Naive thymus-derived CD8-positive, alpha-beta T cell (primary cell): ENCODE measurements around the gene WDR82. TPM values are rescaled to one million over a fixed set of nuclear protein-coding genes. Genes with fewer than 3 reads are reported as not detected.
A peak's percentile ranks its signal among the peaks of the same experiment; 100 is the strongest.

ENCODE experiments used
- ATAC-seq, 2 donors: fragments of 150-1000 bp; cut with Tn5 transposase in 1 of 2; sonication (Bioruptor Pico), chemical (Tn5 transposase) in 1 of 2; 1 replicate in 1 of 2; 2 replicates in 1 of 2; pipeline ENCODE4 v1.10.0; 2021; ENCODE audit warnings: mild to moderate bottlenecking in 2 of 2, moderate library complexity in 2 of 2
- POLR2A ChIA-PET: fragments of 350-600 bp; sonication (Branson Sonifier 250); formaldehyde crosslinking; loops from one replicate; lab custom pipeline; 2021; ENCODE audit warnings: antibody characterized with exemption; lab: Charles Lee
- DNase-seq, 10 donors: peaks; one replicate each; pipeline versions ENCODE4 v3.0.0 to v3.0.0-alpha.2; 2020 to 2022
- H3K27ac Mint-ChIP-seq, 10 donors: one replicate each; pipeline ENCODE4 v1.8.0; 2020 to 2022; ENCODE audit warnings: mild to moderate bottlenecking in 10 of 10, mixed read lengths in 10 of 10, moderate library complexity in 4 of 10, inconsistent platforms in 1 of 10
- H3K27me3 Mint-ChIP-seq, 5 donors: one replicate each; pipeline ENCODE4 v1.8.0; 2021 to 2022; ENCODE audit warnings: mixed read lengths in 5 of 5
- H3K36me3 Mint-ChIP-seq, 3 donors: one replicate each; pipeline ENCODE4 v1.8.0; 2020 to 2022; ENCODE audit warnings: mixed read lengths in 3 of 3, mild to moderate bottlenecking in 2 of 3, inconsistent platforms in 1 of 3
- H3K4me1 Mint-ChIP-seq, 4 donors: one replicate each; pipeline ENCODE4 v1.8.0; 2021 to 2022; ENCODE audit warnings: mixed read lengths in 4 of 4
- H3K4me3 Mint-ChIP-seq, 10 donors: one replicate each; pipeline ENCODE4 v1.8.0; 2020 to 2022; ENCODE audit warnings: mild to moderate bottlenecking in 10 of 10, mixed read lengths in 10 of 10, moderate library complexity in 6 of 10, inconsistent platforms in 1 of 10
- H3K9me3 Mint-ChIP-seq, 9 donors: one replicate each; pipeline ENCODE4 v1.8.0; 2020 to 2022; ENCODE audit warnings: mixed read lengths in 9 of 9, mild to moderate bottlenecking in 3 of 9, inconsistent platforms in 1 of 9, moderate library complexity in 1 of 9
- polyA plus RNA-seq, 3 donors: library from polyadenylated mRNA; unstranded; fragments of 300-500 nt; fragmentation: Illumina TruSeq; gene quantifications; one replicate each; pipeline ENCODE4 v1.2.3, GENCODE V29; 2021
- total RNA-seq, 8 experiments: library from RNA in 2 of 8; stranded (reverse) in 2 of 8; gene quantifications; one replicate each; pipeline ENCODE4 v1.2.3 and lab custom pipeline; 2021 to 2026

WDR82 gene
- total and polyA plus RNA-seq, 5 experiments from 2014 or later, result 136 to 191 (median 172) TPM

- Mint-ChIP-seq H3K4me3 (peak overlapping the region; percentile 40 to 96 (median 73)), H3K27ac (peak overlapping the region; percentile 92 to 99 (median 96)), H3K4me1 (peaks cover 42 to 92% (median 81%) of the 10 kb centered on the region in 4 donors), H3K27me3 (no peaks in the 10 kb centered on the region), H3K9me3 (no peaks in the 10 kb centered on the region), H3K36me3 (peaks cover 20 to 95% (median 56%) of the 10 kb centered on the region in 3 donors)
- POLR2A ChIA-PET, result interaction anchor here (1.8 to 58.8 kb wide), 3 partner anchors 7 to 31 kb away, joined by 6 to 1841 read pairs (median 1452); partner anchors contain the start of genes GLYCTK, PPM1M, TLR9 and TWF2
- ATAC-seq, result peak; percentile 54 to 60
- peak in 3 of 10 donors; percentile 43 to 69 (median 53) for DNase-seq
Measured at GRCh38 chr3:52268036-52268435, 10.4 kb downstream of the WDR82 start.

- Mint-ChIP-seq H3K36me3 (peaks cover 17 to 97% (median 69%) of the 10 kb centered on the region in 3 donors), H3K27ac (peak overlapping the region; percentile 15 to 93 (median 74)), H3K4me3 (peak overlapping the region in 1 of 10 donors; percentile 49), H3K9me3 (no peaks in the 10 kb centered on the region), H3K4me1 (peaks cover 38 to 90% (median 82%) of the 10 kb centered on the region in 4 donors), H3K27me3 (no peaks in the 10 kb centered on the region)
- POLR2A ChIA-PET, result interaction anchor here (45.0 to 58.8 kb wide), 2 partner anchors 18 to 28 kb away, joined by 1452 to 1841 read pairs; partner anchors contain the start of genes GLYCTK, PPM1M, TLR9 and TWF2
- ATAC-seq (no peak), DNase-seq (no peak)
Measured at GRCh38 chr3:52265387-52265786, 13.1 kb downstream of the WDR82 start.

- POLR2A ChIA-PET, result interaction anchor here (2.0 to 58.8 kb wide), 3 partner anchors 9 to 25 kb away, joined by 23 to 1841 read pairs (median 1452); partner anchors contain the start of genes GLYCTK, PPM1M, TLR9 and TWF2
Measured at GRCh38 chr3:52262447-52262846, 16.0 kb downstream of the WDR82 start.

GRCh38 chr3:52259448-52259847, 19.0 kb downstream of the WDR82 start:
- Mint-ChIP-seq H3K4me3 (peak overlapping the region in 1 of 10 donors; percentile 23), H3K4me1 (peaks cover 35 to 99% (median 95%) of the 10 kb centered on the region in 4 donors), H3K27ac (peak overlapping the region; percentile 60 to 100 (median 86)), H3K9me3 (no peaks in the 10 kb centered on the region), H3K36me3 (peaks cover 12 to 97% (median 69%) of the 10 kb centered on the region in 3 donors), H3K27me3 (no peaks in the 10 kb centered on the region)
- POLR2A ChIA-PET, result interaction anchor here (1.9 to 58.8 kb wide), 4 partner anchors 10 to 24 kb away, joined by 6 to 1841 read pairs (median 732); partner anchors contain the start of genes GLYCTK, PPM1M, TLR9 and TWF2
- no peak for ATAC-seq
- no peak for DNase-seq

More at GRCh38 chr3:52262447-52262846, 16.0 kb downstream of the WDR82 start:
- Mint-ChIP-seq H3K36me3 (peaks cover 17 to 98% (median 78%) of the 10 kb centered on the region in 3 donors), H3K27ac (peak overlapping the region; percentile 49 to 96 (median 91)), H3K4me1 (peaks cover 32 to 92% (median 85%) of the 10 kb centered on the region in 4 donors), H3K9me3 (no peaks in the 10 kb centered on the region), H3K4me3 (peak overlapping the region; percentile 34 to 78 (median 56)), H3K27me3 (no peaks in the 10 kb centered on the region)
- DNase-seq (peak in 1 of 10 donors; percentile 37), ATAC-seq (peak; percentile 46 to 81)

- Mint-ChIP-seq H3K4me3 (peak overlapping the region in 3 of 10 donors; percentile 11 to 45 (median 23)), H3K27ac (peak overlapping the region; percentile 57 to 100 (median 87)), H3K4me1 (peaks cover 31 to 99% (median 95%) of the 10 kb centered on the region in 4 donors), H3K9me3 (no peaks in the 10 kb centered on the region), H3K36me3 (peaks cover 8 to 96% (median 67%) of the 10 kb centered on the region in 3 donors), H3K27me3 (no peaks in the 10 kb centered on the region)
- DNase-seq, result no peak
- no peak for ATAC-seq
- POLR2A ChIA-PET, result interaction anchor here (2.1 to 58.8 kb wide), 3 partner anchors 13 to 25 kb away, joined by 13 to 1841 read pairs (median 1452); partner anchors contain the start of genes GLYCTK, PPM1M, TLR9 and TWF2
Measured at GRCh38 chr3:52259035-52259434, 19.4 kb downstream of the WDR82 start.

- ATAC-seq (no peak), DNase-seq (no peak)
- peaks cover 24 to 99% (median 95%) of the 10 kb centered on the region in 4 donors for H3K4me1 Mint-ChIP-seq
- peak overlapping the region in 3 of 10 donors; percentile 33 to 70 (median 33) for H3K4me3 Mint-ChIP-seq
- H3K36me3 Mint-ChIP-seq, result peaks cover 0 to 96% (median 60%) of the 10 kb centered on the region in 3 donors
- POLR2A ChIA-PET, result interaction anchor here (43.1 to 58.8 kb wide), 3 partner anchors 7 to 26 kb away, joined by 1452 to 1841 read pairs (median 1452); partner anchors contain the start of genes GLYCTK, PPM1M, TLR9 and TWF2
- H3K27me3 Mint-ChIP-seq, result peaks cover 0 to 2% (median 0%) of the 10 kb centered on the region in 5 donors
- H3K9me3 Mint-ChIP-seq, result no peaks in the 10 kb centered on the region
- peak overlapping the region; percentile 76 to 100 (median 98) for H3K27ac Mint-ChIP-seq
Measured at GRCh38 chr3:52257911-52258310, 20.5 kb downstream of the WDR82 start.

- ATAC-seq (no peak), DNase-seq (no peak)
- Mint-ChIP-seq H3K4me1 (peaks cover 26 to 99% (median 95%) of the 10 kb centered on the region in 4 donors), H3K9me3 (no peaks in the 10 kb centered on the region), H3K27ac (peak overlapping the region; percentile 76 to 100 (median 99)), H3K4me3 (peak overlapping the region in 8 of 10 donors; percentile 48 to 78 (median 59)), H3K36me3 (peaks cover 0 to 94% (median 53%) of the 10 kb centered on the region in 3 donors), H3K27me3 (peaks cover 0 to 2% (median 0%) of the 10 kb centered on the region in 5 donors)
- POLR2A ChIA-PET, result interaction anchor here (43.1 to 58.8 kb wide), 3 partner anchors 6 to 27 kb away, joined by 1452 to 1841 read pairs (median 1452); partner anchors contain the start of genes GLYCTK, PPM1M, TLR9 and TWF2
Measured at GRCh38 chr3:52256622-52257021, 21.8 kb downstream of the WDR82 start.

GRCh38 chr3:52256159-52256558, 22.3 kb downstream of the WDR82 start:
- Mint-ChIP-seq H3K36me3 (peaks cover 0 to 93% (median 50%) of the 10 kb centered on the region in 3 donors), H3K4me1 (peaks cover 24 to 97% (median 93%) of the 10 kb centered on the region in 4 donors), H3K4me3 (peak overlapping the region in 8 of 10 donors; percentile 10 to 78 (median 49)), H3K27ac (peak overlapping the region; percentile 97 to 100 (median 99)), H3K27me3 (peaks cover 0 to 2% (median 0%) of the 10 kb centered on the region in 5 donors), H3K9me3 (no peaks in the 10 kb centered on the region)
- DNase-seq (no peak), ATAC-seq (no peak)
- POLR2A ChIA-PET, result interaction anchor here (43.1 to 58.8 kb wide), 3 partner anchors 6 to 27 kb away, joined by 1452 to 1841 read pairs (median 1452); partner anchors contain the start of genes GLYCTK, PPM1M, TLR9 and TWF2

GRCh38 chr3:52254608-52255007, 23.8 kb downstream of the WDR82 start:
- ATAC-seq (no peak), DNase-seq (no peak)
- Mint-ChIP-seq H3K9me3 (no peaks in the 10 kb centered on the region), H3K27ac (peak overlapping the region; percentile 97 to 100 (median 99)), H3K36me3 (peaks cover 0 to 88% (median 40%) of the 10 kb centered on the region in 3 donors), H3K27me3 (peaks cover 0 to 2% (median 0%) of the 10 kb centered on the region in 5 donors), H3K4me3 (peak overlapping the region in 8 of 10 donors; percentile 36 to 95 (median 83)), H3K4me1 (peaks cover 33 to 97% (median 94%) of the 10 kb centered on the region in 4 donors)
- POLR2A ChIA-PET, result interaction anchor here (43.1 to 58.8 kb wide), 3 partner anchors 4 to 29 kb away, joined by 1452 to 1841 read pairs (median 1452); partner anchors contain the start of genes GLYCTK, PPM1M, TLR9 and TWF2

GRCh38 chr3:52253314-52254304, 24.8 kb downstream of the WDR82 start:
- ATAC-seq, result peak; percentile 87 to 88

GRCh38 chr3:52250122-52250521, 28.3 kb downstream of the WDR82 start:
- DNase-seq, result no peak
- Mint-ChIP-seq H3K27me3 (peaks cover 0 to 2% (median 0%) of the 10 kb centered on the region in 5 donors), H3K27ac (peak overlapping the region; percentile 91 to 100 (median 98)), H3K36me3 (peaks cover 0 to 67% (median 13%) of the 10 kb centered on the region in 3 donors), H3K9me3 (no peaks in the 10 kb centered on the region), H3K4me3 (peak overlapping the region in 8 of 10 donors; percentile 35 to 86 (median 64)), H3K4me1 (peaks cover 46 to 91% (median 88%) of the 10 kb centered on the region in 4 donors)
- POLR2A ChIA-PET, result interaction anchor here (43.1 to 58.8 kb wide), 3 partner anchors 0 to 33 kb away, joined by 1452 to 1841 read pairs (median 1452); partner anchors contain the start of genes GLYCTK, PPM1M, TLR9 and TWF2
- no peak for ATAC-seq

More at GRCh38 chr3:52253314-52254304, 24.8 kb downstream of the WDR82 start:
- Mint-ChIP-seq H3K4me1 (peaks cover 36 to 99% (median 94%) of the 10 kb centered on the region in 4 donors), H3K36me3 (peaks cover 0 to 88% (median 30%) of the 10 kb centered on the region in 3 donors), H3K4me3 (peak overlapping the region; percentile 68 to 95 (median 90)), H3K9me3 (no peaks in the 10 kb centered on the region), H3K27ac (peak overlapping the region; percentile 97 to 100 (median 99)), H3K27me3 (peaks cover 0 to 2% (median 0%) of the 10 kb centered on the region in 5 donors)
- POLR2A ChIA-PET, result interaction anchor here (1.0 to 58.8 kb wide), 4 partner anchors 3 to 82 kb away, joined by 3 to 1841 read pairs (median 1452); partner anchors contain the start of genes GLYCTK, PPM1M, TLR9 and TWF2
- DNase-seq, result peak; percentile 62 to 97 (median 91)
